PC-3 (cell line): Measurements from ENCODE around the gene TENT4B. TPM values are rescaled to one million over a fixed set of nuclear protein-coding genes. Genes with fewer than 3 reads are reported as not detected.

Experiments
- ATAC-seq: fragments of 200-7000 bp; cut with Tn5 transposase; 2 replicates; pipeline ENCODE4 v1.9.1; 2020; ENCODE audit warnings: mild to moderate bottlenecking, moderate library complexity
- BruUV-seq: library from RNA; stranded (reverse); fragments of 400-500 nt; replicated peaks from 2 replicates; lab custom pipeline; 2021; lab: Mats Ljungman, UMichigan
- CTCF ChIA-PET: fragments of 300-600 bp; sonication (Branson Sonifier 250); formaldehyde crosslinking; loops from one replicate; lab custom pipeline; 2022; ENCODE audit warnings: antibody characterized with exemption; lab: Charles Lee
- POLR2A ChIA-PET: fragments of 300-600 bp; sonication (Branson Sonifier 250); formaldehyde crosslinking; loops from one replicate; lab custom pipeline; 2022; ENCODE audit warnings: antibody characterized with exemption; ENCODE audit not compliant: unreplicated experiment; lab: Charles Lee
- DNase-seq: peaks from one replicate; pipeline ENCODE4 v3.0.0-alpha.2; 2015
- H2AFZ ChIP-seq: fragments of 300-600 bp; sonication (generic); 2 replicates; pipeline ENCODE4 v1.6.0; 2016; ENCODE audit warnings: antibody characterized with exemption, low read length
- H3F3A ChIP-seq: fragments of 300-600 bp; sonication (generic); one replicate; pipeline ENCODE4 v1.6.0; 2017; ENCODE audit warnings: antibody characterized with exemption, low read length, control low read depth, mild to moderate bottlenecking; ENCODE audit not compliant: unreplicated experiment
- H3K27ac ChIP-seq: fragments of 300-600 bp; sonication (generic); 2 replicates; pipeline ENCODE4 v1.5.1; 2016; ENCODE audit warnings: mild to moderate bottlenecking, low read length
- H3K27me3 ChIP-seq: fragments of 300-600 bp; sonication (generic); 2 replicates; pipeline ENCODE4 v1.6.1; 2016; ENCODE audit warnings: low read length, mixed read lengths
- H3K36me3 ChIP-seq: fragments of 300-600 bp; sonication (generic); 2 replicates; pipeline ENCODE4 v1.6.1; 2016; ENCODE audit warnings: low read depth, mixed run types, low read length, mixed read lengths
- H3K4me1 ChIP-seq: fragments of 300-600 bp; sonication (generic); 2 replicates; pipeline ENCODE4 v1.5.1; 2016; ENCODE audit warnings: low read length; ENCODE audit not compliant: insufficient read depth
- H3K4me2 ChIP-seq: fragments of 300-600 bp; sonication (generic); 2 replicates; pipeline ENCODE4 v1.6.0; 2016; ENCODE audit warnings: low read length
- H3K4me3 ChIP-seq: fragments of 300-600 bp; sonication (generic); 2 replicates; pipeline ENCODE4 v1.5.1; 2016; ENCODE audit warnings: mild to moderate bottlenecking, low read length, mixed read lengths
- H3K79me2 ChIP-seq: fragments of 300-600 bp; sonication (generic); 2 replicates; pipeline ENCODE4 v1.6.1; 2017; ENCODE audit warnings: low read length, mixed read lengths
- H3K9ac ChIP-seq: fragments of 300-600 bp; sonication (generic); 2 replicates; pipeline ENCODE4 v1.6.0; 2016; ENCODE audit warnings: mild to moderate bottlenecking, low read length
- H3K9me2 ChIP-seq: fragments of 300-600 bp; sonication (generic); replicated peaks from 2 replicates; pipeline ENCODE4 v1.6.1; 2016; ENCODE audit warnings: mixed run types, low read length, mixed read lengths
- H3K9me3 ChIP-seq: fragments of 300-600 bp; sonication (generic); 2 replicates; pipeline ENCODE4 v1.6.1; 2016; ENCODE audit warnings: low read length, mixed read lengths
- H4K20me1 ChIP-seq: fragments of 300-600 bp; sonication (generic); 2 replicates; pipeline ENCODE4 v1.6.1; 2016; ENCODE audit warnings: low read length, mixed read lengths
- EZH2 ChIP-seq: fragments of 300-600 bp; sonication (generic); IDR thresholded peaks from one replicate; pipeline ENCODE4 v1.6.1; 2017; ENCODE audit warnings: antibody characterized with exemption, mild to moderate bottlenecking, low read length; ENCODE audit not compliant: unreplicated experiment
- EZH2phosphoT487 ChIP-seq: fragments of 300-600 bp; sonication (generic); IDR thresholded peaks from 2 replicates; pipeline ENCODE4 v1.6.1; 2018; ENCODE audit warnings: mild to moderate bottlenecking, antibody characterized with exemption, low read length, borderline replicate concordance
- intact Hi-C: fragments of 100-400 bp; cut with micrococcal nuclease; formaldehyde crosslinking; loops from 2 replicates; pipeline ENCODE4 v1.9.0; 2023
- total RNA-seq: library from RNA; depleted of rRNA; stranded (reverse); fragments of >200 nt; gene quantifications from 2 replicates; pipeline ENCODE4 v1.2.3, GENCODE V29; 2014
- TF ChIP-seq, protein P1 (sequence below): fragments of 300-600 bp; sonication (generic); conservative IDR thresholded peaks from 2 replicates; pipeline ENCODE4 v1.5.1; 2017; ENCODE audit warnings: antibody characterized with exemption, low read depth, mild to moderate bottlenecking, low read length

Gene TENT4B
- total RNA-seq, 1 experiment from 2014 or later: 6.3 TPM

DNA sequence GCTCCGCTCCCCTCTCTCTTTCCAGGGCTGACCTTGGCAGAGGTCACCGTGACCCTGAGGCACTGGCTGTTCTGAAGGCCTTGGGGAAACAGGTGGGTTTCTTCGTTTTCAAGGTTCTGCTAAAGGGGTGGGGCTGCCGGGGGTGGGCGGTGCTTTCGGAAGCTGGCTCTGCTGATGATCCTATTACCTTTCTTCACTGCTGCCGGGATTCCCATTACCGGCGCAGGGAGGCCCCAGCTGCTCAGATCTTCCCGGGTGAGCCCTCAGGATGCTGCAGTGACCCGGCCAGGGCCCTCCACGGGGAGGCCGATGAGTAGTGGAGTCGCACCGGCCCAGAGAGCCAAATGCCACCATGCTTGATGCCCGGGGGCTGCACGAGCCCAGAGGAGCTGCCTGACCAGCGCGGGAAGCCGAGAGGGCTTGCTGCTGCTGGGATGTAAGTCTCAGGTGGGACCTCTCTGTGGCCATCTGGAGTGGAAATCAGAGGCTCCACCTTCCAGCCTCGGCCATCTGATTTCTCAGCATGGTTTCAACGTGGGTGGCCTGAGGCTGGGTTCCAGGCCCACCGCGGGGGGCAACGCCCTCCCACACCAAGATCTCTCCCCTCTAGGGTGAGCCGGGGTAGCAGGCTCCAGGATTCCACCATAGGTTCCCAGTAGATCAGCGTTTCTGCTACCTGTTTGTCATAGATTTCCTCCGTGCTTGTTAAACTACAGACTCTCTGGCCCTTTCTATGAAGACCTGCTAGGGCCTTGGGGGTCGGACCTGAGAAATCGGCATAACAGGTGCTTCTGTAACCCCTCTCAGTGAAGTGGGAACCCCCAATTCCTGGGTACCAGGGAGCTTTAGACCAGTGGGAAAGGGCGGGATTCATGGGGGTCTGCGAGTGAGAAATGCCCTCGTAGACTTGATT lies 91.7 kb downstream of the TENT4B start:
- H3K4me1 ChIP-seq: peaks cover 21% of the 10 kb centered on the region
- DNase-seq (peak; percentile 59), ATAC-seq (peak; percentile 55)
- H3K4me2 ChIP-seq: peak overlapping the region; percentile 87
- peak overlapping the region; percentile 84 for H3K4me3 ChIP-seq
- ChIA-PET POLR2A (no interaction called here), CTCF (interaction anchor here (0.6 kb wide), 1 partner anchor 1615 kb away, joined by 3 read pairs; no protein-coding TSS in a partner anchor)
- peak overlapping the region; percentile 95 for H3K27ac ChIP-seq
- intact Hi-C loops: loop anchor here (2.0 to 10.0 kb wide), 2 partner anchors 20 to 80 kb away; no protein-coding TSS in a partner anchor
- H3K79me2 ChIP-seq: peaks cover 32% of the 10 kb centered on the region
- H3K27me3 ChIP-seq: no peaks in the 10 kb centered on the region
- H2AFZ ChIP-seq: peak overlapping the region; percentile 85
- H3K36me3 ChIP-seq: no peaks in the 10 kb centered on the region
- H3K9me3 ChIP-seq: no peaks in the 10 kb centered on the region
- peak overlapping the region; percentile 88 for H3K9ac ChIP-seq
- no peaks in the 10 kb centered on the region for H3K9me2 ChIP-seq
- H4K20me1 ChIP-seq: no peaks in the 10 kb centered on the region
- BruUV-seq: TSS peak; percentile 73
- TF ChIP-seq EZH2: no peak
- TF ChIP-seq, protein P1, sequence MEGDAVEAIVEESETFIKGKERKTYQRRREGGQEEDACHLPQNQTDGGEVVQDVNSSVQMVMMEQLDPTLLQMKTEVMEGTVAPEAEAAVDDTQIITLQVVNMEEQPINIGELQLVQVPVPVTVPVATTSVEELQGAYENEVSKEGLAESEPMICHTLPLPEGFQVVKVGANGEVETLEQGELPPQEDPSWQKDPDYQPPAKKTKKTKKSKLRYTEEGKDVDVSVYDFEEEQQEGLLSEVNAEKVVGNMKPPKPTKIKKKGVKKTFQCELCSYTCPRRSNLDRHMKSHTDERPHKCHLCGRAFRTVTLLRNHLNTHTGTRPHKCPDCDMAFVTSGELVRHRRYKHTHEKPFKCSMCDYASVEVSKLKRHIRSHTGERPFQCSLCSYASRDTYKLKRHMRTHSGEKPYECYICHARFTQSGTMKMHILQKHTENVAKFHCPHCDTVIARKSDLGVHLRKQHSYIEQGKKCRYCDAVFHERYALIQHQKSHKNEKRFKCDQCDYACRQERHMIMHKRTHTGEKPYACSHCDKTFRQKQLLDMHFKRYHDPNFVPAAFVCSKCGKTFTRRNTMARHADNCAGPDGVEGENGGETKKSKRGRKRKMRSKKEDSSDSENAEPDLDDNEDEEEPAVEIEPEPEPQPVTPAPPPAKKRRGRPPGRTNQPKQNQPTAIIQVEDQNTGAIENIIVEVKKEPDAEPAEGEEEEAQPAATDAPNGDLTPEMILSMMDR: no peak
- no peak for TF ChIP-seq EZH2phosphoT487
- peaks cover 3% of the 10 kb centered on the region for H3F3A ChIP-seq

DNA sequence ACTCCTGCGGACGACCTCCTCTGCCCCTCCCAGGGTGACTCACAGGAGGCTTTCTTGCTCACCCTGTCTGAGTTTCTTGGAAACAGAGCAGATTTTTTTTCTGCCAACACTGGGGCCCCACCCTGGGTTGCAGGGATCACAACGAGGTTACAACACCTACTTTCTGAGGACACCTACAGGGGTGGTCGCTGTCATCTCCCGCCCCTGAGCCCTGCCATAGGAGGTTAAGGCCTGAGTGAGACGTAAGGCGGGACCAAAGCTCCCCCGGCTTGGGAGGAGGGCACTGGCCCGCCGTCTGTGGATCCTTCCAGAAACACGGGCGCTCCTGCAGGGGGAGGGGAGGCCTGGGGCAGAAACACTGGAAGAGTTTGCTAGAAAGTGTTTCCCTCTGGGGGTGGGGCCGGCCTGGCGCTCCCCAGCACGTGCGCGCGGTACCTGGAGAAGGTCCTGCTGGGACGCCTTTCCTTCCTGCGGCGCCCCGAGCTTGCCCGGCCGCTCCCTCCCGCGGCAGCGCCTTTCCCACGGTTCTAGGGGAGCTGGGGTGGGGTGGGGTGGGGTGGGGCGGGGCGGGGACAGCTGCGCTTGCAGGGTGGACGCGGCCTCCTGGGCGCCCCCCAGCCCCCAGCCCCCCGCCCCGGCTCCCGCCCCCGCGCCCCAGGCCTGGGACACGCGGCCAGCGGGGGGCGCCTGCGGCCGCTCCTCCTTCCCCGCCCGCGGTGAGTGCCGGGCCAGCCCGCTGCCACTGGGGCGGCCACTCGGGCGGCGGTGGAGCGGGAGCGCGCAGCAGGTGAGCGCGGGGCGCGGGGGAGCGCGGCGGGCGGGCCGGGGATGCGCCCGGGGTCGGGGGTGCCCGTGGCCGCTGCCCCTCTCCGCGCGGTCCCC lies 92.6 kb downstream of the TENT4B start:
- BruUV-seq: no TSS peak
- ChIA-PET POLR2A (interaction anchor here (0.6 kb wide), 1 partner anchor 10 kb away, joined by 4 read pairs; no protein-coding TSS in a partner anchor), CTCF (no interaction called here)
- Histone ChIP-seq H3K4me3 (peak overlapping the region; percentile 84), H3K9ac (peak overlapping the region; percentile 88), H3K9me2 (no peaks in the 10 kb centered on the region), H3K27me3 (no peaks in the 10 kb centered on the region), H3K79me2 (peaks cover 35% of the 10 kb centered on the region), H3F3A (peaks cover 3% of the 10 kb centered on the region), H2AFZ (peak overlapping the region; percentile 85), H3K4me2 (peak overlapping the region; percentile 92), H3K36me3 (no peaks in the 10 kb centered on the region), H4K20me1 (no peaks in the 10 kb centered on the region), H3K9me3 (no peaks in the 10 kb centered on the region), H3K4me1 (peaks cover 23% of the 10 kb centered on the region), H3K27ac (peak overlapping the region; percentile 95)
- intact Hi-C loops: loop anchor here (2.0 to 10.0 kb wide), 2 partner anchors 19 to 79 kb away; no protein-coding TSS in a partner anchor
- TF ChIP-seq EZH2 (no peak), EZH2phosphoT487 (no peak)
- TF ChIP-seq, protein P1: no peak
- ATAC-seq: peak; percentile 65
- DNase-seq: peak; percentile 81
